Measurements from ENCODE around the gene ENO2.

ENO2 gene

DNA sequence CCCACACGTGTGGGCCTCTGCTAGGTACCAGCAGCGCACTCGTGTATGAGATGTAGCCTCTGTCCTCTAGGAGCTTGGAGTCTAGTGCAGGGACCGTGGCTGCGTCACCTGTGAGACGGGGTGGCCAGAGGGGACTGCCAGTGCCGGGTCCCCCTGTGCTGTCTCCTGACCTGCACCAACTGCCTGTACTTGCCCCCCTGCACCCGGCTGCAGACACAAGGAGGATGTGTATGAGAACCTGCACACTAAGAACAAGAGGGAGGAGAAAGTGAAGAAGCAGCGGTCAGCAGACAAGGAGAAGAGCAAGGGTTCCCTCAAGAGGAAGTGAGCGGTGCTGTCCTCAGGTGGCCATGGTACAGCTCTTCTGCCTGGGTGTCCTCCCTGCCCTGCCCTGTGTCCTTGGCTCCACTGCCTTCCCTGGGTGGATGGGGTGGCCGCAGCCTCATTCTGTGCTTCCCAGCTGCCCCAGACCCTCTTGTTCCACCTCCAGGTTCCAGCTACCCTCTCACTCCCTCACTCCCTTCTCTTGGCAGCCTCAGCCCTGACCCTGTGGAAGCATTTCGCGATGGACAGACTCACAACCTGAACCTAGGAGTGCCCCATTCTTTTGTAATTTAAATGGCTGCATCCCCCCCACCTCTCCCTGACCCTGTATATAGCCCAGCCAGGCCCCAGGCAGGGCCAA lies 46.4 kb downstream of the ENO2 start:
- peak; percentile 47 for DNase-seq (ENCODE audit: low read depth)

DNA sequence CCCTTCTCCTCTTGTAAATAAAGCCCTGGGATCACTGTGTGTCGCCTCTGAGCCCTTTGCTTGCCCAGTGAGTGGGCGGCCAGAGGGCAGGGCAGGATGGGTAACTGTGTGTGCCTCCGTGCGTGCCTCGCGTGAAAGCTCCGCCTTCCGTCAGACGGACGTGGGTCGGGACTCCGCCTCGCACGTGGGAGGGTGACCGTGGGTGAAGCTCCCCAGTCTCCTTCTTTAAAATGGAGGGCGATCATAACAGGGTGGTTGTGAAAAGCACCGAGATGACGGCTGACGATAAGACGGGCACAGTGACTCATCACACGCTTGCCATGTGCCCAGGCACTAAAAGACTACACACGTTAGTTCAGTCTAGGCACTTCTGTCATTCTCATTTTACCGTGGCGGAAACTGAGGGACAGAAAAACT lies 46.9 kb downstream of the ENO2 start:
- DNase-seq (ENCODE audit: low read depth) = peak; percentile 84

DNA sequence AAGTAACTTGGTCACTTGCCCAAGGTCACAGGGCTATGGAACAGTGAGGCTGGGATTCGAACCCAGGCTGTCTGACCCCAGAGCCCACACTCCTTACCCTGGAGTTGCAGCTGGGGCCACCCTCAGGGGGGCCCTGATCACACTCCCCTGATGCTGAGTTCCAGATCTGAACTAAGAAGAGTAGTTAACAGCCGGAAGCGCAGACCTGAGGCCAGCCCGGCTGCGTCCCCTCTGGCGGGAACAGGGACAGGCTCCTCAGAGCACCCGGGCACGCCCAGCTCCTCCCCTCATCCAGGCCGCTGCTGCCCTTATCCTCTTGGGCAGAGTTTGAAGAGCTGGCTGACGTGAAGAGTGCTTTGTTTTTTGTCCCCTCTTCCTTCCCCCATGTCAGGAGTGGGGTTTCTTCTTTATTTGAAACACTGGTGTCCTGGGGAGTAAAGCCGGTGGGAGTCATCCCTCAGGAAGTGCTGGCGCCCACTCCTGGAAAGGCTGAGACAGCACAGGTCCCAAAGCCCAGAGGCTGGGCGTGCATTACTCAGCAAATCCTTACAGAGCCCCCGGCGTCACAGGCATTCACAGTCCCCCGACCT lies 47.4 kb downstream of the ENO2 start:
- peak; percentile 72 for DNase-seq (ENCODE audit: low read depth)

DNA sequence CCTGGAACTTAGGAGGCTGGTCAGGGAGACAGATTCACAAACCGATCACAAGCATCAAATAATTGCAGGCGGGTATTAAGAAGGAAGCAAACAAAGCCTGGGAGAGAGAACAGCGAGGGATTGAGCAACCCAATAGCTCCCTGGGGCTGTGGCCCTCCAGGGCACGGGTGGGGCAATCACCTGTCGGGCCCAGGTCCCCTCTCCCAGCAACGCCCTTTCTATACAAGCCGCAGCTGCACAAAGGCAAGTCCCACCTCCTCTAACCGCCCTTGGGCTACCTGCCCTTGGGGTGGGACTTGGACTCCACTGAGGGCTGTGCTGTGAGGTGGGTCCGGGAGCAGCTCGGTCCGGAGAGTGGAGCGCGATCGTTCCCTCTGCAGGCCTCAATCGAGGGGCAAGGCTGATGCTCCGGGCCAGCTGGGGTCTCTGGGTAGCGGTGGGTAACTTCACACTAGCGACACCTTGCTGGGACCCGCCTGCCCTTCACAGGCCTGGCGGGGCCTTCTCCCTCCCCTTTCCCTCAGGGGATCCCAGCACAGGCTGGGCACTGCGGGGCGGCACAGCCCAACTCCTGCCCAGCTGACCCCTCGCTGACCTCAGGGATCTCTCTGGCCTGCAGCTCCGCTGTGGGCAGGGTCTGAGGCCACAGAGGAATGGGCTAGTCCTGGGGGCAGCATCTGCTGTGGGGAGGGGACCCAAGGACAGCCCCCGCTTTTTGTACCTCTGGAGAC lies 48.1 kb downstream of the ENO2 start:
- no peak for DNase-seq (ENCODE audit: low read depth)

DNA sequence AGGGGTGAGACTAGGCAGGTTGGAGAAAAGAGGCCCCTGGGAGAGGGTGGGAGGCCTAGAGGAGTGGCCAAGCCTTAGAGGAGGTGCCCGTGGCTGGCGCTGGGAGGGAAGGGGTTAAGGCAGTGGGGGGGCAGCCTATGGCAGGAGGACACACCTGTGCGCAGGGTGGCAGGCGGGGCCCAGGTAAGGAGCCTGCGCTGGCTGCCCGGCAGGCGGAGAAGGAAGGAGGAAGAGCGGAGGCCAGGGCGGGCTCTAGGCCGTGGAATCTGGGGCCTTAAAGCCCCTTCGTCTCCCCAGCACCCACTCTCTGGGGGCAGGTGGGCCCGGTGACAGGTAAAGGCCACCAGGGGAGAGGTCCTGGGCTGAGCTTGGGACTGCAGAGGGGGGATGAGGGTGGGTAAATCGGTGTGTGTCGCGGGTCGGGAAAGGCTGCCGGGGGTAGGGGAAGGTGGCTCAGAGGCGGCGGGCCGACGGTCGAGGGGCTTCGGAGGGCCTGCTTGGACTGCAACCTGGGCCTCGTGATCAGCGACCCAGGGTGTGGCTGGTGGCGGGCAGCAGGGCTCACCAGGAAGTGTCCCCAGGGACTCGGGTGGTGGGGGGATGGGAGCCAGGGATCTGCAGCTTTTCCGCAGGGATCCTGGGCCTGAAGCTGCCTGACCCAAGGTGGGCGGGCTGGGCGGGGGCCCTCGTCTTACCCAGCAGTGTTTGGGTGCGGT lies 48.8 kb downstream of the ENO2 start:
- DNase-seq (ENCODE audit: low read depth) = no peak

DNA sequence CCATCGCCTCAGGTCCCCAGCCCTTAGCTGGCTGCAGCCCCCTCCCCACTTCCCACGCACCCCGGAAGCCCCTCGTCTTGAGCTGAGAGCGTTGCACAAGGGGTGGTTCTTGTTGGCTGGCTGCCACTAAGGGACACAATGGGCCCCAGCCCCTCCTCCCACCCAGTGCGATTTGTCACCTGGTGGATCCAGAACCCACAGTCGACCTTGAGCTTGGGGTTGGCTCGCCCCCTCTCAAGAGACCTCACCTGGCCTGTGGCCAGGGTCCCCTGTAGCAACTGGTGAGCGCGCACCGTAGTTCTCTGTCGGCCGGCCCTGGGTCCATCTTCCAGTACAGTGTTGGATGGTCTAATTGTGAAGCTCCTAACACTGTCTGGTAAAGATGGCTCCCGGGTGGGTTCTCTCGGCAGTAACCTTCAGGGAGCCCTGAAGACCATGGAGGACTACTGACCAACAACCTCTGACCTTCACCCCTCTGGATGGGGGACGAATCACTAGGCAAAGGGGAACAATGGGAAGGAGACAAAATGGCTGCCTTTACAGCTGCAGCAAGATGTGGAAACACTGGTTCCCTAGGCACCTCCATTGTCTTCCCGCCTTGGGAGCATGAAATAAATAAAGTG lies 49.5 kb downstream of the ENO2 start:
- DNase-seq (ENCODE audit: low read depth) = no peak

DNA sequence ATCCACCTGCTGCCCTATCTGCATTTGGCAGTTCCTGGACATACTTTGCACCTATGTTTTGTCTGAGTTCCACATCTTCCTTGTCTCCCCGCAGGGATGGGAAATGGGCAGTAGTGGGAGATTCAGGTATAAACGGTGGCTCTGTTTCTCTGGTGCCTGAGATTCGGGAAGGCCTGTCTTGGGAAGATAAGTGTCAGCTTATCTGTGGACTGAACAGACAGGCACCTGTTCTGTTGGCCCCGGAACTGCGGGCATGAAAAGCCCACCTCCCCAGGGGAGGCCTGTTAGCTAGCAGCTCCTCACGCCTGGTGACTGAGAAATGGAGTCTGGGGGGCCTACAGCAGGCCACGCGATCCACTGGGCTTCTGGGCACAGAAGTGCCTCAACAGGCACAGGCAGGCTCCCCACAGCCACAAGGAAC lies 50.2 kb downstream of the ENO2 start:
- no peak for DNase-seq (ENCODE audit: low read depth)

DNA sequence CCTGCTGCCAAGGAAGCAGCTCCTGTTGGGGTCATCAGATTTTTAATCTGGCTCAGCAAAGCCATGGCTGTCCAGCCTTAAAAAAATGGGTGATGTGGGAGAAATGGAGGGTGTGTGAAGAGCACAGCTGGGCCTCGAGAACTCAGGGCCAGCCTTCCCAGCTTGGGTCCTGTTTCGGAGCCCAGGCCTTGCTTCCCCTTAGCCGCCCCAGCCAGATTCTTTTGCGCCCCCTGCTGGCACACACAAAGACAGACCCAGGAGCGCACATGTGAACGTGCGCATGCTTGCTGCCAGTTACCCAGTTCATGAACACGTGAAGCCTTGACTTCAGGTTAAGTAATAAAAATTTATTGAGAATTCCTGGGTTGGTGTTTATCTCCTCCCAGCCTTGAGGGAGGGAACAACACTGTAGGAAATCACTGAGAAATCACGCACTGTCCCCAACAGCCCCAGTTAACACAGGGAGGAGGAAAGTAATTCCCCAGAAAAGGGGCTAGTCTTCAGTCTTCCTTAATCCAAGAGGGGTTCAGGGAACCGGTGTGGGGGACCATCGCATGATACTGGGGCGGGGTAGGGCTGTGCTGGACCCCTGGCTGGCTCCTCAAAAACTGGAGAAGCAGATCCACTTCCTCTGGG lies 50.8 kb downstream of the ENO2 start:
- peak; percentile 86 for DNase-seq (ENCODE audit: low read depth)

DNA sequence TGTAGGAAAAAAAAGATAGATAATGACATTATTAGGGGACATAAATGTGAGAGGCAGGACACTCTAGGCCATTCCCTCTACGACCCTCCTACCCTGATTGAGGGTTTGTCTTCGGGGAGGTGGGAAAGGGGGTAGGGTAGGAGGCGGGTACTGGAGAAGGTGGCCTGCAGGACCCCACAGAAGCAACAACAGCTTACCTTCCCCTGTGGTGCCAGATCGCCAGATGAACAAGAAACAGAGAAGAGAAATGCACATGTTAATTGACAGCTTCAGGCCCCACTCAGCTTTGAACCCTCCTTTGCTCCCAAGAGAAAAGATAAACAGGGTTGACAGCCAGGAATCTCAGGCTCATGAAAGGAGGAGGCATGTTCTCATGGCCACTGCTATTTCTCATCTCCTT lies 51.3 kb downstream of the ENO2 start:
- no peak for DNase-seq (ENCODE audit: low read depth)

DNA sequence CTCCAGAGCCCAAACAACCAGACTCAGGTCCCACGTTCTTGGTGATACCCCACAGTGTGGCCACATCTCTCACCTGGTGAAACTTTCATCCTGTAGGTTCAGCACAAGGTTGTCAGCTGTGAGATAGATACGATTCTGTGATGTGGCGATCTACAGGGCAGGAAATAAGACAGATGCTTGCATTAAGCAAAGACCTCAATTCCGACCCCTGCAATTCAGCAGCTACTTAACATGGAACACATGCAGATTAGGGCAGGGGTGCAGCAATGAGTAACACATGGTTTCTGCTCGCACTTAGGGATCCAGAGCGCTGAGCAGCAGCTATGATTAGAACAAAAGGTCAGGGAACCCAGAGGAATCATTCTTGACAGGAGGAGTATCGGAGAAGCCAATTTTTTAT lies 52.0 kb downstream of the ENO2 start:
- DNase-seq (ENCODE audit: low read depth) = no peak

DNA sequence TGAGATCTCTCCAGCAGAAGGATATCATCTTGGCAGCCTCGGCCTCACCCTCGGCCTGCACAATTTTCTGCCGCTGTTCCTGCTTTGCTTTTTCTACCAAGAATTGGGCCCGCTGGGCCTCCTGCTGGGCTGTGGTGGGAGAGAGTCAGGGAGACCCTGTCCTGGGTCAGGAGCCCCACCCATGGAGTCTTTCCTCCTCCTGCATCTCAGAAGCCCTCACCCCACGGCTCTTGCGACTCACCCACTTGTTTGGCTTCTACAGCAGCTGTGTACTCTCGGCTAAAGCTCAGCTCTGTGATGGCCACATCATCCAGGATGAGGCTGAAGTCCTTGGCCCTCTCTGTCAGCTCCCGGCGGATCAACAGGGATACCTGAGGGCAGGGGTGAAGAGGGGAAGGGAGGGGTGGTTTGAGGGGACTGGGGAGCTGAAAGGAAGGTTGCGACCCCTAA lies 53.3 kb downstream of the ENO2 start:
- no peak for DNase-seq (ENCODE audit: low read depth)

DNA sequence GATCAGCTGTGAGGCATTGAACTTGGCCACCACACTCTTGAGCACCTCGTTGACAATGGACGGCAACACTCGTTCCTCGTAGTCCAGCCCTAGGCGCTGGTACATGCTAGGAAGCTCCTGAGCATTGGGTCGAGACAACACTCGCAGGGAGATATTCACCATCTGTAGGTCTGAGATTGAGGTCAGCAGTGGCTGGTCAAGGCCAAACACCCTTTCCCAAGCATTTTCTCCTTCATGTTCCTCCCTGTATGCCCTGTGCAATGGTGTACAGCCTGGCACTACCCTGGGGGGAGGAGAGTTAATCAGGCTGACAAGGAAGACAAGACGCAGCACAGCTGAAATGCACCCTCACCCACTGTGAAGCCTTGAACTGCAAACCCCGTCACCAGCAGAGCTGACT lies 54.0 kb downstream of the ENO2 start:
- DNase-seq (ENCODE audit: low read depth) = no peak

DNA sequence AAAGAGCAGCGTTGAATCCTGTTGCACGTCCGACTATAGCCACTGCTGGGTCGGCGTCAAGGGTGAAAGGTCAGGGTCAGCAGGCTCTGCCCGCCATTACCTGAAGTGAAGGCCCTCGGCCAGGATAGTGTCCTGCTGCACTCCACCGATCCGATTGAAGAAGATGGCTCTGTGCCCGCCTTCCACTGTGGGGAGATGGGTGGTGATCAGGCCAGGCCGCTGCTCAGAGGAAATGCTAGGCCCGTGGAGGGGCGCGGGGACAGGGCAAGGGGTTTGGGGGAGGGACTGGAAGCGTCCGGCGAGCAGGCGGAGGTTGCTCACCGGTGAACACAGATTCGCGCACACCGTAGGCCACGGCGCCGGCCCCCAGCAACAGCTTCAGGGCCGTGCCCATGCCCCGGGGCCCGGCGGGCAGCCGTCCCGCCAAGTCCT lies 55.7 kb downstream of the ENO2 start:
- DNase-seq (ENCODE audit: low read depth) = no peak

Data from amniotic epithelial cell (primary cell).